ENCODE data around the gene NT5C2. TPM values are rescaled to one million over a fixed set of nuclear protein-coding genes. Genes with fewer than 3 reads are reported as not detected.

Gene NT5C2
- polyA plus RNA-seq, 3 donors = 68.6 to 116 (median 81.8) TPM

- intact Hi-C loops (cut with micrococcal nuclease) = loop anchor here in 1 of 2 donors (2.0 kb wide), 1 partner anchor 150 kb away; no protein-coding TSS in a partner anchor
Measured at GRCh38 chr10:103066141-103067098, 126.7 kb downstream of the NT5C2 start.

More at GRCh38 chr10:103066141-103067098, 126.7 kb downstream of the NT5C2 start:
- Mint-ChIP-seq H3K9me3 (peaks cover 0 to 3% (median 0%) of the 10 kb centered on the region in 7 donors), H3K4me3 (no peak overlapping the region), H3K27ac (no peak overlapping the region), H3K4me1 (peaks cover 22% of the 10 kb centered on the region), H3K36me3 (peaks cover 0 to 4% of the 10 kb centered on the region in 2 donors), H3K27me3 (ENCODE audit: low read depth in 3 of 3) (peaks cover 0 to 3% (median 0%) of the 10 kb centered on the region in 3 donors)
- H3K36me3 ChIP-seq (replicated peaks in 1 of 2; ENCODE audit: control insufficient read depth in 1 of 2, insufficient read depth in 2 of 2, low read length in 2 of 2) = no peaks in the 10 kb centered on the region
- peaks cover 20% of the 10 kb centered on the region in 2 donors for H3K4me1 ChIP-seq (ENCODE audit: control insufficient read depth in 1 of 2, insufficient read depth in 2 of 2, low read length in 2 of 2)
- no peak overlapping the region for H3K4me2 ChIP-seq (replicated peaks; ENCODE audit: extremely low read depth, low read length, poor library complexity, severe bottlenecking)
- WGBS (ENCODE audit: insufficient coverage) = 93% methylated on average over 15 of the region's 16 CpGs
- no peak for TF ChIP-seq CTCF (IDR thresholded peaks at IDR 0.05)
- no peaks in the 10 kb centered on the region for H3K9me3 ChIP-seq (replicated peaks in 1 of 2; ENCODE audit: control insufficient read depth in 1 of 2, insufficient read depth in 1 of 2, low read length in 2 of 2)
- no peak overlapping the region for H2AFZ ChIP-seq (ENCODE audit: insufficient read depth, low read depth, low read length, poor library complexity, severe bottlenecking)
- H3K27ac ChIP-seq (ENCODE audit: low read depth in 1 of 2, low read length in 2 of 2) = no peak overlapping the region
- no peaks in the 10 kb centered on the region for H3K79me2 ChIP-seq (ENCODE audit: insufficient read depth, low read length)
- no peak overlapping the region for H3K9ac ChIP-seq (ENCODE audit: insufficient read depth, low read length, poor library complexity, severe bottlenecking)
- no peaks in the 10 kb centered on the region for H3K27me3 ChIP-seq (ENCODE audit: control insufficient read depth in 2 of 2, insufficient read depth in 2 of 2, low read length in 2 of 2)
- DNase-seq = no peak
- no peak overlapping the region for H3K4me3 ChIP-seq (replicated peaks in 1 of 3; ENCODE audit: low read depth in 2 of 3, low read length in 3 of 3)
- no peaks in the 10 kb centered on the region for H4K20me1 ChIP-seq (ENCODE audit: insufficient read depth, low read length)

All from CD14-positive monocyte (primary cell).